ENCODE data around the gene FBXL4. TPM values are rescaled to one million over a fixed set of nuclear protein-coding genes. Genes with fewer than 3 reads are reported as not detected.

The FBXL4 gene
- polyA plus RNA-seq (2012; ENCODE audit: insufficient read depth, insufficient read length, low read depth) = 2.1 TPM

GRCh38 chr6:98947411-98948292 is at the start of gene FBXL4:
FBXL4 (minus strand) TSS chr6:98947946; CDS start chr6:98926988, 20,958 bp downstream.
- peaks cover 8% of the 10 kb centered on the region; the same call in 1 of the 2 replicates for H3K4me1 ChIP-seq
- H3K4me3 ChIP-seq (ENCODE audit: low read depth, low read length) = peak within 1 kb of the TSS; percentile 85
- no peaks in the 10 kb centered on the region for H3K9me3 ChIP-seq
- TF ChIP-seq CTCF (IDR thresholded peaks at IDR 0.05; ENCODE audit: low read depth, low read length) = no peak
- no peaks in the 10 kb centered on the region for H3K27me3 ChIP-seq
- no peaks in the 10 kb centered on the region for H3K36me3 ChIP-seq
- peak; percentile 92 for DNase-seq

GRCh38 chr6:98995116-98995515 is 47.4 kb upstream of the FBXL4 start:
- H3K27me3 ChIP-seq = peaks cover 3% of the 10 kb centered on the region; the same call in 1 of the 2 replicates
- no peaks in the 10 kb centered on the region for H3K36me3 ChIP-seq

GRCh38 chr6:98992535-98992934 is 44.8 kb upstream of the FBXL4 start:
- H3K36me3 ChIP-seq = no peaks in the 10 kb centered on the region
- no peak for DNase-seq

More at GRCh38 chr6:98995116-98995515, 47.4 kb upstream of the FBXL4 start:
- no peak for TF ChIP-seq CTCF (IDR thresholded peaks at IDR 0.05; ENCODE audit: low read depth, low read length)
- Histone ChIP-seq H3K9me3 (no peaks in the 10 kb centered on the region), H3K4me3 (ENCODE audit: low read depth, low read length) (no peak overlapping the region), H3K4me1 (no peaks in the 10 kb centered on the region)
- no peak for DNase-seq

GRCh38 chr6:98986071-98986615 is 38.4 kb upstream of the FBXL4 start:
- H3K4me1 ChIP-seq = no peaks in the 10 kb centered on the region
- H3K4me3 ChIP-seq (ENCODE audit: low read depth, low read length) = no peak overlapping the region
- H3K27me3 ChIP-seq = no peaks in the 10 kb centered on the region; the same call in 1 of the 2 replicates
- H3K9me3 ChIP-seq = no peaks in the 10 kb centered on the region
- no peaks in the 10 kb centered on the region for H3K36me3 ChIP-seq
- DNase-seq = no peak
- TF ChIP-seq CTCF (IDR thresholded peaks at IDR 0.05; ENCODE audit: low read depth, low read length) = no peak

More at GRCh38 chr6:98992535-98992934, 44.8 kb upstream of the FBXL4 start:
- Histone ChIP-seq H3K4me3 (ENCODE audit: low read depth, low read length) (no peak overlapping the region), H3K9me3 (no peaks in the 10 kb centered on the region), H3K4me1 (no peaks in the 10 kb centered on the region), H3K27me3 (peaks cover 3% of the 10 kb centered on the region)
- no peak for TF ChIP-seq CTCF (IDR thresholded peaks at IDR 0.05; ENCODE audit: low read depth, low read length)

- no peak for TF ChIP-seq CTCF (IDR thresholded peaks at IDR 0.05; ENCODE audit: low read depth, low read length)
- DNase-seq = no peak
- Histone ChIP-seq H3K4me3 (ENCODE audit: low read depth, low read length) (no peak overlapping the region), H3K36me3 (no peaks in the 10 kb centered on the region), H3K4me1 (no peaks in the 10 kb centered on the region), H3K9me3 (no peaks in the 10 kb centered on the region), H3K27me3 (no peaks in the 10 kb centered on the region; the same call in 1 of the 2 replicates)
Measured at GRCh38 chr6:98985391-98985790, 37.6 kb upstream of the FBXL4 start.
